ENCODE data around the gene TENT5C. TPM values are rescaled to one million over a fixed set of nuclear protein-coding genes. Genes with fewer than 3 reads are reported as not detected.

Gene TENT5C
- total RNA-seq, 5 donors from 2014 or later (not counting 1 experiment from before 2014, with no cell fraction given) = 7.6 to 133 (median 11.2) TPM

DNA sequence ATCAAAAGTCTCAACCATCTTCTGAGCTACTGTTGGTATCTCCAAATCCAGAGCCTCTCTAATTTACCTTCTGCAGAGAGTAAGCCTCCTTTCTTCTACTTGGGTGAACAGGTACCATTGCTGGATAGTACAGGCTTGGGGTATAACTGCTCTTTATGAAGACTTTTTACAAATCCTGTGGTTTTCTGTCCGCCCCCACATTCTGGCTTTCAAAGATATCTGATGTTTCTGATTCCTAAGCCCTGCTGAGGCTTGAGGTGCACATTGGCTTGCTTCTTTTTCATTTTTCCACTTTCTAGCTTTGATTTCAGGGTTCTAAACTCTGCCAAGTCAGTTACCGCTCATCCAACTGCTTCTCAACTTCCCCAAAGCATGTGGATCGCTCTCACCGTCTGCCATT, 37.1 kb downstream of the TENT5C start:
- DNase-seq = no peak
- Mint-ChIP-seq H3K27me3 (peaks cover 2 to 27% of the 10 kb centered on the region in 2 donors), H3K4me1 (peaks cover 2 to 16% (median 11%) of the 10 kb centered on the region in 3 donors), H3K36me3 (no peaks in the 10 kb centered on the region), H3K9me3 (no peaks in the 10 kb centered on the region), H3K27ac (no peak overlapping the region), H3K4me3 (no peak overlapping the region)
- no peaks in the 10 kb centered on the region for H3K36me3 ChIP-seq (ENCODE audit: control insufficient read depth in 2 of 2, extremely low read depth in 1 of 2, insufficient read depth in 1 of 2, low read length in 1 of 2)
- WGBS (ENCODE audit: insufficient coverage) = 63% methylated on average over 1 of the region's 4 CpGs
- ATAC-seq (replicated peaks in 1 of 4) = peak in 1 of 4 experiments; percentile 39
- peaks cover 3 to 11% of the 10 kb centered on the region in 2 experiments for H3K4me1 ChIP-seq (ENCODE audit: control insufficient read depth in 1 of 2, extremely low read depth in 1 of 2, insufficient read depth in 2 of 2, low read length in 2 of 2)
- H3K27ac ChIP-seq (ENCODE audit: low read length) = no peak overlapping the region
- ChIA-PET CTCF (interaction anchor here in 1 of 2 donors (0.9 kb wide), 1 partner anchor 111 kb away, joined by 3 read pairs; no protein-coding TSS in a partner anchor), POLR2A (interaction anchor here in 1 of 2 donors (1.2 to 1.6 kb wide), 2 partner anchors 14 to 15 kb away, joined by 3 to 7 read pairs; no protein-coding TSS in a partner anchor)
- no peak overlapping the region for H3K4me3 ChIP-seq (ENCODE audit: control insufficient read depth in 1 of 2, extremely low read depth in 1 of 2, low read length in 1 of 2)
- H3K9me3 ChIP-seq = no peaks in the 10 kb centered on the region
- peaks cover 0 to 11% of the 10 kb centered on the region in 2 experiments for H3K27me3 ChIP-seq (replicated peaks in 1 of 2; ENCODE audit: control insufficient read depth in 2 of 2, extremely low read depth in 1 of 2, insufficient read depth in 2 of 2, low read length in 1 of 2)

GRCh38 chr1:117643601-117644000, 37.8 kb downstream of the TENT5C start:
- H3K36me3 Mint-ChIP-seq = no peaks in the 10 kb centered on the region
- peaks cover 3 to 11% of the 10 kb centered on the region in 2 experiments for H3K4me1 ChIP-seq (ENCODE audit: control insufficient read depth in 1 of 2, extremely low read depth in 1 of 2, insufficient read depth in 2 of 2, low read length in 2 of 2)
- H3K4me1 Mint-ChIP-seq = peaks cover 2 to 22% (median 16%) of the 10 kb centered on the region in 3 donors
- CTCF ChIA-PET = interaction anchor here (0.9 to 1.2 kb wide), 3 partner anchors 31 to 111 kb away, joined by 3 to 4 read pairs (median 4); no protein-coding TSS in a partner anchor
- POLR2A ChIA-PET = interaction anchor here in 1 of 2 donors (1.6 kb wide), 1 partner anchor 15 kb away, joined by 7 read pairs; no protein-coding TSS in a partner anchor
- H3K27ac ChIP-seq (ENCODE audit: low read length) = no peak overlapping the region
- H3K9me3 Mint-ChIP-seq = no peaks in the 10 kb centered on the region
- peaks cover 0 to 11% of the 10 kb centered on the region in 2 experiments for H3K27me3 ChIP-seq (replicated peaks in 1 of 2; ENCODE audit: control insufficient read depth in 2 of 2, extremely low read depth in 1 of 2, insufficient read depth in 2 of 2, low read length in 1 of 2)
- DNase-seq (no peak), ATAC-seq (replicated peaks in 1 of 4) (no peak)
- H3K27ac Mint-ChIP-seq = no peak overlapping the region
- no CpG with 5 or more reads among the region's 2 CpGs for WGBS (ENCODE audit: insufficient coverage)
- no peak overlapping the region for H3K4me3 Mint-ChIP-seq
- H3K27me3 Mint-ChIP-seq = peaks cover 4 to 27% of the 10 kb centered on the region in 2 donors
- no peak overlapping the region for H3K4me3 ChIP-seq (ENCODE audit: control insufficient read depth in 1 of 2, extremely low read depth in 1 of 2, low read length in 1 of 2)
- H3K36me3 ChIP-seq (ENCODE audit: control insufficient read depth in 2 of 2, extremely low read depth in 1 of 2, insufficient read depth in 1 of 2, low read length in 1 of 2) = no peaks in the 10 kb centered on the region
- no peaks in the 10 kb centered on the region for H3K9me3 ChIP-seq

DNA sequence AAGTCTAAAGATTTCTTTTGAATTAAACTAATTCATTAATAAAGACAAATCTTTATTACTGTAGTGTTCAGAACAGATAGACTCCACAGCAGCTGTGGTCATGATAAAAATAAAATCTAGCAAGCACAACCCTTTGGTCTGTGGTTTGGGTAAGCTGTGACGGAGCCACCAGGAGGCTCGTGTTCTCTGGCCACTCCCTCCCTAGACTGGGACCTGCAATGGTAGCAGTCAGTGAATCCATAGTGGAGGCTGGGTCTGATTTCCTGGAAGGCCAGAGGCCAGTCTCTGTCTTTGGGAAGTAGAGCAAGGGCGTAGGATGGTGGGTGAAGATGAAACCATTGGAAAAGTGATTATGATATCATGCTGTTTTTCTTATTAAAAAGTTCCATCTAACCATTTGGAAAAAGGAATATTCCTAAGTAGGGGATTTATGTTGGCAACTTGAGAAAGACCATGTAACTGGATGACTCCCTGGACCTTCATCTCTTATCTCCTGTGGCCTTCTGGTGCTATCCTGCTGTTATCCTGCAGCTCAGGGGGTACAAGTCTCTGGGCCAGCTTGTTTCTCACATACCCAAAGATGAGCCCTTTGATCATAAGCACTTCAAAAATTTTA, 39.0 kb downstream of the TENT5C start:
- Histone ChIP-seq H3K9me3 (no peaks in the 10 kb centered on the region), H3K36me3 (ENCODE audit: control insufficient read depth in 2 of 2, extremely low read depth in 1 of 2, insufficient read depth in 1 of 2, low read length in 1 of 2) (no peaks in the 10 kb centered on the region), H3K4me3 (ENCODE audit: control insufficient read depth in 1 of 2, extremely low read depth in 1 of 2, low read length in 1 of 2) (no peak overlapping the region), H3K27ac (ENCODE audit: low read length) (no peak overlapping the region), H3K4me1 (ENCODE audit: control insufficient read depth in 1 of 2, extremely low read depth in 1 of 2, insufficient read depth in 2 of 2, low read length in 2 of 2) (peaks cover 3 to 20% of the 10 kb centered on the region in 2 experiments), H3K27me3 (replicated peaks in 1 of 2; ENCODE audit: control insufficient read depth in 2 of 2, extremely low read depth in 1 of 2, insufficient read depth in 2 of 2, low read length in 1 of 2) (peaks cover 0 to 11% of the 10 kb centered on the region in 2 experiments)
- peaks cover 4 to 26% of the 10 kb centered on the region in 2 donors for H3K27me3 Mint-ChIP-seq
- H3K9me3 Mint-ChIP-seq = no peaks in the 10 kb centered on the region
- ATAC-seq (replicated peaks in 1 of 4) (peak in 2 of 4 experiments; percentile 46 to 48), DNase-seq (peak in 8 of 35 experiments; percentile 24 to 52 (median 34))
- no peak overlapping the region for H3K27ac Mint-ChIP-seq
- peaks cover 7 to 30% (median 24%) of the 10 kb centered on the region in 3 donors for H3K4me1 Mint-ChIP-seq
- 36% methylated on average over 2 of the region's 3 CpGs for WGBS (ENCODE audit: insufficient coverage)
- no peak overlapping the region for H3K4me3 Mint-ChIP-seq
- POLR2A ChIA-PET = no interaction called here
- CTCF ChIA-PET = interaction anchor here in 1 of 2 donors (1.0 kb wide), 1 partner anchor 37 kb away, joined by 4 read pairs; no protein-coding TSS in a partner anchor
- H3K36me3 Mint-ChIP-seq = no peaks in the 10 kb centered on the region

GRCh38 chr1:117645343-117645742, 39.5 kb downstream of the TENT5C start:
- Mint-ChIP-seq H3K9me3 (no peaks in the 10 kb centered on the region), H3K4me1 (peaks cover 7 to 32% (median 25%) of the 10 kb centered on the region in 3 donors), H3K27ac (no peak overlapping the region), H3K36me3 (no peaks in the 10 kb centered on the region), H3K4me3 (no peak overlapping the region), H3K27me3 (peaks cover 4 to 24% of the 10 kb centered on the region in 2 donors)
- Histone ChIP-seq H3K4me1 (ENCODE audit: control insufficient read depth in 1 of 2, extremely low read depth in 1 of 2, insufficient read depth in 2 of 2, low read length in 2 of 2) (peaks cover 3 to 26% of the 10 kb centered on the region in 2 experiments), H3K36me3 (ENCODE audit: control insufficient read depth in 2 of 2, extremely low read depth in 1 of 2, insufficient read depth in 1 of 2, low read length in 1 of 2) (no peaks in the 10 kb centered on the region), H3K4me3 (ENCODE audit: control insufficient read depth in 1 of 2, extremely low read depth in 1 of 2, low read length in 1 of 2) (no peak overlapping the region), H3K9me3 (no peaks in the 10 kb centered on the region), H3K27me3 (replicated peaks in 1 of 2; ENCODE audit: control insufficient read depth in 2 of 2, extremely low read depth in 1 of 2, insufficient read depth in 2 of 2, low read length in 1 of 2) (peaks cover 0 to 13% of the 10 kb centered on the region in 2 experiments), H3K27ac (ENCODE audit: low read length) (no peak overlapping the region)
- 94% methylated on average over 4 of the region's 4 CpGs for WGBS (ENCODE audit: insufficient coverage)
- ATAC-seq (replicated peaks in 1 of 4) (no peak), DNase-seq (no peak)
- CTCF ChIA-PET = interaction anchor here in 1 of 2 donors (1.0 kb wide), 1 partner anchor 11 kb away, joined by 4 read pairs; no protein-coding TSS in a partner anchor
- POLR2A ChIA-PET = no interaction called here

- H3K36me3 ChIP-seq (ENCODE audit: control insufficient read depth in 2 of 2, extremely low read depth in 1 of 2, insufficient read depth in 1 of 2, low read length in 1 of 2) = no peaks in the 10 kb centered on the region
- H3K4me3 ChIP-seq (ENCODE audit: control insufficient read depth in 1 of 2, extremely low read depth in 1 of 2, low read length in 1 of 2) = no peak overlapping the region
- H3K9me3 ChIP-seq = no peaks in the 10 kb centered on the region
- peaks cover 0 to 13% of the 10 kb centered on the region in 2 experiments for H3K27me3 ChIP-seq (replicated peaks in 1 of 2; ENCODE audit: control insufficient read depth in 2 of 2, extremely low read depth in 1 of 2, insufficient read depth in 2 of 2, low read length in 1 of 2)
- no peak overlapping the region for H3K27ac ChIP-seq (ENCODE audit: low read length)
- Mint-ChIP-seq H3K27me3 (peaks cover 4 to 27% of the 10 kb centered on the region in 2 donors), H3K27ac (no peak overlapping the region), H3K9me3 (no peaks in the 10 kb centered on the region), H3K4me1 (peaks cover 11 to 41% (median 32%) of the 10 kb centered on the region in 3 donors), H3K4me3 (no peak overlapping the region), H3K36me3 (no peaks in the 10 kb centered on the region)
- ChIA-PET POLR2A (interaction anchor here in 1 of 2 donors (0.6 kb wide), 1 partner anchor 10 kb away, joined by 3 read pairs; no protein-coding TSS in a partner anchor), CTCF (interaction anchor here (0.8 to 1.0 kb wide), 2 partner anchors 10 kb away, joined by 3 to 4 read pairs; no protein-coding TSS in a partner anchor)
- ATAC-seq (replicated peaks in 1 of 4) = no peak
- DNase-seq = no peak
- H3K4me1 ChIP-seq (ENCODE audit: control insufficient read depth in 1 of 2, extremely low read depth in 1 of 2, insufficient read depth in 2 of 2, low read length in 2 of 2) = peaks cover 3 to 34% of the 10 kb centered on the region in 2 experiments
- 95% methylated on average over 10 of the region's 10 CpGs for WGBS (ENCODE audit: insufficient coverage)
Measured at GRCh38 chr1:117646007-117646811, 40.4 kb downstream of the TENT5C start.

DNA sequence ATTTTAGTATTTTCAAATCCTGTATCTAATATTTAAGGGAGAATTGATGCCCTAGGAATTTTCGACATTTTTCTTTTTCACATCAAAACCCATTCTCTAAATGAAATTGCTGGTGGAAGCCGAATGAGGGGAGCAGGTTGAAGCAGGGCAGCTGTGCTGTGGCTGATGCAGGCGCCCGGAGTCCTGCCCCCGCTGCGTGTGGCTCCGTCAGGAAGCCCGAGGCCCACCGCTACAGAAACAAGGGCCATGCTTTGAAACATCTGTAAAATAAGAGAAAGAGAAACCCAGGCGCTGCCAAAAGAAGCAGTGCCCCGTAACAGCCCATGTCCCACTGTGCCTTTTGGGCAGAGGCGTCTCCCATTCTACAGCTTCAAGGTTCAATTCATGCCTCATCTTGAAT, 41.1 kb downstream of the TENT5C start:
- ATAC-seq (replicated peaks in 1 of 4) (no peak), DNase-seq (no peak)
- Histone ChIP-seq H3K27ac (ENCODE audit: low read length) (no peak overlapping the region), H3K4me1 (ENCODE audit: control insufficient read depth in 1 of 2, extremely low read depth in 1 of 2, insufficient read depth in 2 of 2, low read length in 2 of 2) (peaks cover 3 to 41% of the 10 kb centered on the region in 2 experiments), H3K27me3 (replicated peaks in 1 of 2; ENCODE audit: control insufficient read depth in 2 of 2, extremely low read depth in 1 of 2, insufficient read depth in 2 of 2, low read length in 1 of 2) (peaks cover 0 to 13% of the 10 kb centered on the region in 2 experiments), H3K4me3 (ENCODE audit: control insufficient read depth in 1 of 2, extremely low read depth in 1 of 2, low read length in 1 of 2) (no peak overlapping the region), H3K9me3 (no peaks in the 10 kb centered on the region), H3K36me3 (ENCODE audit: control insufficient read depth in 2 of 2, extremely low read depth in 1 of 2, insufficient read depth in 1 of 2, low read length in 1 of 2) (no peaks in the 10 kb centered on the region)
- no peak overlapping the region for H3K27ac Mint-ChIP-seq
- H3K36me3 Mint-ChIP-seq = no peaks in the 10 kb centered on the region
- peaks cover 6 to 29% of the 10 kb centered on the region in 2 donors for H3K27me3 Mint-ChIP-seq
- H3K4me1 Mint-ChIP-seq = peaks cover 18 to 48% (median 39%) of the 10 kb centered on the region in 3 donors
- no peaks in the 10 kb centered on the region for H3K9me3 Mint-ChIP-seq
- POLR2A ChIA-PET = no interaction called here
- H3K4me3 Mint-ChIP-seq = no peak overlapping the region
- CTCF ChIA-PET = no interaction called here
- WGBS (ENCODE audit: insufficient coverage) = 98% methylated on average over 11 of the region's 12 CpGs

All from T-cell (primary cell).